GM12891 (cell line): ENCODE data around the gene SORBS1.

Experiments used
- POLR2A ChIP-seq: IDR thresholded peaks from 2 replicates; pipeline ENCODE4 v1.6.1; 2011; ENCODE audit warnings: low read depth, low read length, control low read depth
- POLR2AphosphoS5 ChIP-seq: IDR thresholded peaks from 2 replicates; pipeline ENCODE4 v1.6.1; 2011; ENCODE audit warnings: low read depth, low read length, control low read depth
- POU2F2 ChIP-seq: IDR thresholded peaks from 2 replicates; pipeline ENCODE4 v1.6.1; 2011; ENCODE audit warnings: low read depth, mild to moderate bottlenecking, control low read depth, low read length, moderate library complexity
- SPI1 ChIP-seq: IDR thresholded peaks from 2 replicates; pipeline ENCODE4 v1.6.1; 2011; ENCODE audit warnings: low read depth, low read length, control low read depth
- TAF1 ChIP-seq: IDR thresholded peaks from 2 replicates; pipeline ENCODE4 v1.6.1; 2011; ENCODE audit warnings: low read depth, low read length, control low read depth

GRCh38 chr10:95314192-95314918, 246.8 kb downstream of the SORBS1 start:
- TF ChIP-seq POLR2AphosphoS5 (no peak), POLR2A (no peak), TAF1 (no peak), POU2F2 (no peak), SPI1 (no peak)
